H1 (cell line): ENCODE data around the gene USP24. TPM values are rescaled to one million over a fixed set of nuclear protein-coding genes. Genes with fewer than 3 reads are reported as not detected.

Experiments
- BRCA1 ChIP-seq: IDR thresholded peaks from 2 replicates; pipeline ENCODE4 v1.6.1; 2012; ENCODE audit warnings: low read depth, low read length, improper control_type of control experiment
- CREB1 ChIP-seq: IDR thresholded peaks from 2 replicates; pipeline ENCODE4 v1.6.1; 2012; ENCODE audit warnings: inconsistent platforms
- FOSL1 ChIP-seq: IDR thresholded peaks from 2 replicates; pipeline ENCODE4 v1.6.1; 2011; ENCODE audit warnings: mild to moderate bottlenecking, low read depth, low read length, moderate library complexity; ENCODE audit not compliant: insufficient read depth
- RAD21 ChIP-seq, 2 experiments: IDR thresholded peaks in 1 of 2; conservative IDR thresholded peaks in 1 of 2; 2 replicates each; pipeline ENCODE4 v1.6.1; 2011; ENCODE audit warnings: low read depth in 2 of 2, low read length in 2 of 2, improper control_type of control experiment in 1 of 2, inconsistent platforms in 1 of 2, mild to moderate bottlenecking in 1 of 2, moderate library complexity in 1 of 2
- SAP30 ChIP-seq: fragments of 300-600 bp; sonication (generic); IDR thresholded peaks from 2 replicates; pipeline ENCODE4 v1.7.1; 2012; ENCODE audit warnings: low read length, moderate library complexity, mild to moderate bottlenecking, inconsistent platforms; ENCODE audit not compliant: insufficient read depth, insufficient replicate concordance
- SIRT6 ChIP-seq: IDR thresholded peaks from one replicate; pipeline ENCODE4 v1.7.1; 2012; ENCODE audit warnings: low read length, inconsistent platforms
- TBP ChIP-seq: IDR thresholded peaks from 2 replicates; pipeline ENCODE4 v1.6.1; 2011; ENCODE audit warnings: low read depth, low read length, improper control_type of control experiment
- polyA plus RNA-seq, 7 experiments: library from polyadenylated mRNA; depleted of rRNA in 3 of 7; stranded (reverse) in 5 of 7; unstranded in 2 of 7; fragments of >200 nt in 5 of 7; fragments of 200-250 nt in 2 of 7; gene quantifications; 1 replicate in 5 of 7; 2 replicates in 1 of 7; 4 replicates in 1 of 7; pipeline versions ENCODE4 v1.2.1 to v1.2.3, GENCODE V29; 2011 to 2013; ENCODE audit warnings: missing spikeins in 2 of 7, mixed read lengths in 2 of 7
- total RNA-seq: library from RNA; stranded (reverse); fragmentation: NEBNext Ultra II Directional; extraction: Animal tissue kit (Norgen Biotek cat#: 25700); gene quantifications from 2 replicates; pipeline ENCODE4 v1.2.1, GENCODE V29; 2021
- TF ChIP-seq, protein P1 (sequence below): IDR thresholded peaks from 2 replicates; pipeline ENCODE4 v1.6.1; 2011; ENCODE audit warnings: low read depth, mild to moderate bottlenecking, low read length; ENCODE audit not compliant: insufficient read depth

The USP24 gene
- total and polyA plus RNA-seq, 2 of the 8 experiments (the other 6 are each of a cell fraction or from before 2014, with no cell fraction given) = 11.1 to 34.6 TPM

GRCh38 chr1:55156093-55156492 is 59.1 kb downstream of the USP24 start (continued):
- TF ChIP-seq BRCA1 = no peak
- no peak for TF ChIP-seq SIRT6
- TF ChIP-seq RAD21 (IDR thresholded peaks at IDR 0.05 in 1 of 2, conservative IDR thresholded peaks at IDR 0.05 in 1 of 2; ENCODE audit: low read depth in 2 of 2, low read length in 2 of 2) = no peak
- TF ChIP-seq, protein P1, sequence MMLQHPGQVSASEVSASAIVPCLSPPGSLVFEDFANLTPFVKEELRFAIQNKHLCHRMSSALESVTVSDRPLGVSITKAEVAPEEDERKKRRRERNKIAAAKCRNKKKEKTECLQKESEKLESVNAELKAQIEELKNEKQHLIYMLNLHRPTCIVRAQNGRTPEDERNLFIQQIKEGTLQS = no peak
- TF ChIP-seq CREB1 = no peak
- no peak for TF ChIP-seq TBP
- no peak for TF ChIP-seq FOSL1
- TF ChIP-seq SAP30 = no peak
